SH-SY5Y (cell line): ENCODE measurements around the gene LRCOL1.

Experiments used
- GATA2 ChIP-seq: IDR thresholded peaks from 2 replicates; pipeline ENCODE4 v1.6.1; 2011; ENCODE audit warnings: mild to moderate bottlenecking, low read depth, low read length
- GATA3 ChIP-seq: IDR thresholded peaks from 2 replicates; pipeline ENCODE4 v1.6.1; 2011; ENCODE audit warnings: low read depth, mild to moderate bottlenecking, low read length, moderate library complexity

- TF ChIP-seq GATA2, result no peak
- no peak for TF ChIP-seq GATA3
Observed at GRCh38 chr12:132605892-132606291, 4.5 kb downstream of the LRCOL1 start.
